Liver (tissue), 3 donors: Measurements from ENCODE around the gene PPP6R2.

Experiments
- ATF3 ChIP-seq: IDR thresholded peaks from 2 replicates; pipeline ENCODE4 v1.6.1; 2016; ENCODE audit warnings: antibody characterized with exemption
- CTCF ChIP-seq: fragments of 150-350 bp; IDR thresholded peaks from 2 replicates; pipeline ENCODE4 v1.5.1; 2017; ENCODE audit warnings: improper control_type of control experiment, low read depth, low read length; ENCODE audit not compliant: missing input control
- MAX ChIP-seq: IDR thresholded peaks from 2 replicates; pipeline ENCODE4 v1.6.1; 2016; ENCODE audit warnings: antibody characterized with exemption
- RAD21 ChIP-seq, 2 donors: IDR thresholded peaks; 2 replicates each; pipeline ENCODE4 v1.6.1; 2016; ENCODE audit warnings: antibody characterized with exemption in 2 of 2, mild to moderate bottlenecking in 2 of 2
- REST ChIP-seq: IDR thresholded peaks from 2 replicates; pipeline ENCODE4 v1.6.1; 2016; ENCODE audit warnings: antibody characterized with exemption, mild to moderate bottlenecking
- RXRA ChIP-seq, 2 donors: IDR thresholded peaks; 2 replicates each; pipeline ENCODE4 v1.6.1; 2017 to 2018; ENCODE audit warnings: antibody characterized with exemption in 2 of 2, mild to moderate bottlenecking in 1 of 2
- TAF1 ChIP-seq: conservative IDR thresholded peaks from 2 replicates; pipeline ENCODE4 v1.6.1; 2016; ENCODE audit warnings: antibody characterized with exemption, mild to moderate bottlenecking
- YY1 ChIP-seq: IDR thresholded peaks from 2 replicates; pipeline ENCODE4 v1.6.1; 2016; ENCODE audit warnings: antibody characterized with exemption, mild to moderate bottlenecking
- ZBTB33 ChIP-seq: IDR thresholded peaks from 2 replicates; pipeline ENCODE4 v1.6.1; 2016; ENCODE audit warnings: antibody characterized with exemption
- donor health status: healthy.
- donor health status: healthy.

GRCh38 chr22:50313600-50313999 lies 29.5 kb upstream of the PPP6R2 start:
- TF ChIP-seq ATF3 = no peak
- no peak for TF ChIP-seq RAD21 (IDR thresholded peaks at IDR 0.05)
- no peak for TF ChIP-seq CTCF
- TF ChIP-seq YY1 = no peak
- no peak for TF ChIP-seq TAF1
- no peak for TF ChIP-seq REST
- no peak for TF ChIP-seq RXRA (IDR thresholded peaks at IDR 0.05)
- no peak for TF ChIP-seq ZBTB33
- no peak for TF ChIP-seq MAX
